ENCODE results near the gene KRTAP9-7. TPM values are rescaled to one million over a fixed set of nuclear protein-coding genes. Genes with fewer than 3 reads are reported as not detected.

KRTAP9-7 gene
- total RNA-seq, 1 donor from 2014 or later, result not detected

DNA sequence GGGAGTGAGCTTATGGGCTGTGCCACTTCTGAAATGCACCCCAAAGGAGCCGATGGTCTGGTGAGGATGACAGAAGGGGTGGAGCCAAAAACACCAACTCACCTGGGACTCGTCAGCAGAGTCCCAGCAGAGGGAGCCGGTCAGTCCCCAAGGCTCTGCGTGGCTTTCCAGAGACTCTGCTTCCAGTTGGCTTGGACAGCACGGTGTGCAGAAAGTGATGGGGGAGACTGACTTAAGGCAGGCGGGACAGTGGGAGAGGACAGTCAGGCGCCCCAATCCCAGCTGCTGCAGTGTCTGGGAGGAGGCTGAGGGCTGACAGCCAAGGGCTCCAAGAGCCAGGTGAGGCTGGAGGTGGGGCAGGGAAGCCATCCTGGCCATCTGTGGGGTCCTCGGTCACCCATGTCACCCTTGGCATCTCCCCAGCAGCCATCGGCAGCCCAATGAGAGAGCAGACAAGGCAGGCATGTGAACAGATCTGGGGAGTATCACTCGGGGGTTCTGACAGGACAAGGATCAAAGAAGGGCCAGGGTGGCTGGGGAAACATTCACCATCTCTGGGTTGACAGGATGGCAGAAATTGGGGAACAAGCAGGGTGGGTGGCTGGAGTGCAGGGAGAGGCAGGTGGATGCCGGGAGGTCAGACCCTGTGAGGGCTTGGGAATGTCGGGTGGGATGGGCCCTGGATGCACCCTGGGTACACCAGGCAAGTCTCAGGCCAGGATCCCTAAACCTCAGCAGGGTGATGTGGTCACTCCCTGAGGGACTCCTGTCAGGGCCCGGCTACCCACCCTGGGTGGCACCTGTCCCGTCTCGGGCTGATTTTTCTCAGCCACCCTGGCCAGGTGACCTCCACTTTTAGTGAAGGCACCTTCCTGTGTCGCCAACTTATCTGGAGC lies 48.9 kb downstream of the KRTAP9-7 start:
- no peak for TF ChIP-seq CTCF (IDR thresholded peaks at IDR 0.05; ENCODE audit: unreplicated experiment)
- Mint-ChIP-seq H3K36me3 (ENCODE audit: low read depth, unreplicated experiment) (peaks cover 3% of the 10 kb centered on the region), H3K4me1 (ENCODE audit: unreplicated experiment) (no peaks in the 10 kb centered on the region), H3K9me3 (ENCODE audit: unreplicated experiment) (no peaks in the 10 kb centered on the region), H3K27me3 (ENCODE audit: unreplicated experiment) (peaks cover 1% of the 10 kb centered on the region), H3K27ac (ENCODE audit: unreplicated experiment) (no peak overlapping the region), H3K4me3 (ENCODE audit: unreplicated experiment) (no peak overlapping the region)
- DNase-seq (ENCODE audit: low spot score), result no peak

DNA sequence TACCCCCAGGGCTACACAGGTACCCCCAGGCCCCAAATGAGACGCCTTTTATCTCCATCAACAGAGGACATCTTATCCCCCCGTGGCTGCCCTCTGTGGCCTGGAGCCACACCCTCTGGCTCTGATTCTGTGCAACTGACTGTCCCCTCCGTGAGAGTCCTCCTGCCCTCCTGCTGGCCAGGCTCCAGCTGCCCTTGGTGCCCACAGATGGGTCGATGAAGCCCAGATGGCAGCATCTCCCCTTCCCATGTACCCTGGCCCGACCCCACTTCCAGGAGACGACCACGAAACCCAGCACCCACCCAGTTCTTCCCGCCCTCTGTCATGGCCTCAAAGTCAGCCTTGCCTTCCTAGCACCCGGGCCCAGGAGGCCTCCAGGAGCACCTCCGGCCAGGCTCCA lies 49.6 kb downstream of the KRTAP9-7 start:
- Mint-ChIP-seq H3K4me3 (ENCODE audit: unreplicated experiment) (no peak overlapping the region), H3K9me3 (ENCODE audit: unreplicated experiment) (no peaks in the 10 kb centered on the region), H3K36me3 (ENCODE audit: low read depth, unreplicated experiment) (peaks cover 3% of the 10 kb centered on the region), H3K27me3 (ENCODE audit: unreplicated experiment) (peaks cover 1% of the 10 kb centered on the region), H3K27ac (ENCODE audit: unreplicated experiment) (no peak overlapping the region), H3K4me1 (ENCODE audit: unreplicated experiment) (no peaks in the 10 kb centered on the region)
- no peak for TF ChIP-seq CTCF (IDR thresholded peaks at IDR 0.05; ENCODE audit: unreplicated experiment)
- DNase-seq (ENCODE audit: low spot score), result no peak

DNA sequence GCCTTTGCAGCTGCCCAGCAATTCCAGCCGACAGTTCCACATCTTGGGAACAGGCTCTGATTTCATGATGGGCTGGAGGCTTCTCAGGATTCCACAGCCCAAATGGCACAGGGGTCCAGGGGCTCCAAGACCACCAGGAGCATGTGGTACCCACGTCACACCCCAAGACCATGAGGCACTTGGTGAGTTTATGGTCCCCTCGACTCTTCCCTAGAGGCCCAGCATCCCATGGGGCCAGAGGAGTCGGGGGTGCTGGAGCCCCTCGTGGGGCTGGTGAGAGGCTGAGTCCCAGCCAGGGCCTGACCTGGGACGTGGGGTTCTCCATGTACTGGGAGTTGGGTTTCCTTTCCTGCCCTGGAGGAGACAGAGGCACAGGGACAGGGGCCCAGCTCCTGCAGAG lies 50.1 kb downstream of the KRTAP9-7 start:
- no peak overlapping the region for H3K27ac Mint-ChIP-seq (ENCODE audit: unreplicated experiment)

More for the DNA sequence above, 50.1 kb downstream of the KRTAP9-7 start:
- no peak for DNase-seq (ENCODE audit: low spot score)
- Mint-ChIP-seq H3K36me3 (ENCODE audit: low read depth, unreplicated experiment) (peaks cover 3% of the 10 kb centered on the region), H3K4me1 (ENCODE audit: unreplicated experiment) (no peaks in the 10 kb centered on the region), H3K27me3 (ENCODE audit: unreplicated experiment) (peaks cover 1% of the 10 kb centered on the region), H3K9me3 (ENCODE audit: unreplicated experiment) (no peaks in the 10 kb centered on the region), H3K4me3 (ENCODE audit: unreplicated experiment) (no peak overlapping the region)
- no peak for TF ChIP-seq CTCF (IDR thresholded peaks at IDR 0.05; ENCODE audit: unreplicated experiment)

Other genes with a start within 250 kb of the KRTAP9-7 start
- gene KRTAP1-5, start 248.5 kb upstream of the KRTAP9-7 start, total RNA-seq (ENCODE audit: unreplicated experiment), result not detected
- not detected for gene KRTAP1-4, start 245.5 kb upstream of the KRTAP9-7 start, total RNA-seq (ENCODE audit: unreplicated experiment)
- not detected for gene KRTAP1-3, start 240.8 kb upstream of the KRTAP9-7 start, total RNA-seq (ENCODE audit: unreplicated experiment)
- not detected for gene KRTAP1-1, start 234.2 kb upstream of the KRTAP9-7 start, total RNA-seq (ENCODE audit: unreplicated experiment)
- gene KRTAP2-1, start 228.4 kb upstream of the KRTAP9-7 start, total RNA-seq (ENCODE audit: unreplicated experiment), result not detected
- not detected for gene KRTAP2-2, start 220.5 kb upstream of the KRTAP9-7 start, total RNA-seq (ENCODE audit: unreplicated experiment)
- gene KRTAP2-3, start 215.6 kb upstream of the KRTAP9-7 start, total RNA-seq (ENCODE audit: unreplicated experiment), result not detected
- gene KRTAP2-4, start 209.8 kb upstream of the KRTAP9-7 start, total RNA-seq (ENCODE audit: unreplicated experiment), result not detected
- not detected for gene KRTAP4-7, start 191.5 kb upstream of the KRTAP9-7 start, total RNA-seq (ENCODE audit: unreplicated experiment)
- not detected for gene KRTAP4-8, start 177.6 kb upstream of the KRTAP9-7 start, total RNA-seq (ENCODE audit: unreplicated experiment)
- not detected for gene KRTAP4-16, start 173.5 kb upstream of the KRTAP9-7 start, total RNA-seq (ENCODE audit: unreplicated experiment)
- gene KRTAP4-9, start 170.3 kb upstream of the KRTAP9-7 start, total RNA-seq (ENCODE audit: unreplicated experiment), result not detected
- not detected for gene KRTAP4-11, start 157.3 kb upstream of the KRTAP9-7 start, total RNA-seq (ENCODE audit: unreplicated experiment)
- gene KRTAP4-12, start 151.5 kb upstream of the KRTAP9-7 start, total RNA-seq (ENCODE audit: unreplicated experiment), result not detected
- not detected for gene KRTAP4-6, start 135.2 kb upstream of the KRTAP9-7 start, total RNA-seq (ENCODE audit: unreplicated experiment)
- gene KRTAP4-5, start 125.9 kb upstream of the KRTAP9-7 start, total RNA-seq (ENCODE audit: unreplicated experiment), result not detected
- gene KRTAP4-4, start 115.0 kb upstream of the KRTAP9-7 start, total RNA-seq (ENCODE audit: unreplicated experiment), result not detected
- gene KRTAP4-3, start 107.5 kb upstream of the KRTAP9-7 start, total RNA-seq (ENCODE audit: unreplicated experiment), result not detected
- gene KRTAP4-2, start 97.5 kb upstream of the KRTAP9-7 start, total RNA-seq (ENCODE audit: unreplicated experiment), result not detected
- gene KRTAP4-1, start 90.8 kb upstream of the KRTAP9-7 start, total RNA-seq (ENCODE audit: unreplicated experiment), result not detected
- gene KRTAP9-1, start 85.8 kb upstream of the KRTAP9-7 start, total RNA-seq (ENCODE audit: unreplicated experiment), result not detected
- not detected for gene KRTAP9-2, start 49.0 kb upstream of the KRTAP9-7 start, total RNA-seq (ENCODE audit: unreplicated experiment)
- not detected for gene KRTAP9-3, start 43.2 kb upstream of the KRTAP9-7 start, total RNA-seq (ENCODE audit: unreplicated experiment)
- not detected for gene KRTAP9-8, start 37.7 kb upstream of the KRTAP9-7 start, total RNA-seq (ENCODE audit: unreplicated experiment)
- not detected for gene KRTAP9-4, start 26.0 kb upstream of the KRTAP9-7 start, total RNA-seq (ENCODE audit: unreplicated experiment)
- gene KRTAP9-9, start 20.3 kb upstream of the KRTAP9-7 start, total RNA-seq (ENCODE audit: unreplicated experiment), result not detected
- not detected for gene KRTAP9-6, start 10.3 kb upstream of the KRTAP9-7 start, total RNA-seq (ENCODE audit: unreplicated experiment)
- not detected for gene KRTAP29-1, start 27.2 kb downstream of the KRTAP9-7 start, total RNA-seq (ENCODE audit: unreplicated experiment)
- gene KRTAP16-1, start 33.6 kb downstream of the KRTAP9-7 start, total RNA-seq (ENCODE audit: unreplicated experiment), result not detected
- not detected for gene KRTAP17-1, start 40.0 kb downstream of the KRTAP9-7 start, total RNA-seq (ENCODE audit: unreplicated experiment)
- gene KRT33A, start 75.1 kb downstream of the KRTAP9-7 start, total RNA-seq (ENCODE audit: unreplicated experiment), result not detected
- not detected for gene KRT33B, start 94.1 kb downstream of the KRTAP9-7 start, total RNA-seq (ENCODE audit: unreplicated experiment)
- gene KRT34, start 106.6 kb downstream of the KRTAP9-7 start, total RNA-seq (ENCODE audit: unreplicated experiment), result not detected
- not detected for gene KRT31, start 121.9 kb downstream of the KRTAP9-7 start, total RNA-seq (ENCODE audit: unreplicated experiment)
- not detected for gene KRT37, start 148.9 kb downstream of the KRTAP9-7 start, total RNA-seq (ENCODE audit: unreplicated experiment)
- not detected for gene KRT38, start 165.3 kb downstream of the KRTAP9-7 start, total RNA-seq (ENCODE audit: unreplicated experiment)
- gene KRT32, start 191.7 kb downstream of the KRTAP9-7 start, total RNA-seq (ENCODE audit: unreplicated experiment), result not detected
- not detected for gene KRT35, start 205.5 kb downstream of the KRTAP9-7 start, total RNA-seq (ENCODE audit: unreplicated experiment)
- gene KRT36, start 214.2 kb downstream of the KRTAP9-7 start, total RNA-seq (ENCODE audit: unreplicated experiment), result not detected
- not detected for gene KRT13, start 229.9 kb downstream of the KRTAP9-7 start, total RNA-seq (ENCODE audit: unreplicated experiment)
- not detected for gene KRT15, start 243.2 kb downstream of the KRTAP9-7 start, total RNA-seq (ENCODE audit: unreplicated experiment)

Data from endothelial cell (in vitro differentiated cells).